CD4-positive, alpha-beta T cell treated with Interleukin-12 subunit alpha and Interleukin-12 subunit beta, for 1 hour (primary cell): Measurements from ENCODE around the gene UBE3C.

Experiments
- DNase-seq: peaks from one replicate; pipeline ENCODE4 v3.0.0-alpha.2; 2020

UBE3C gene

GRCh38 chr7:157183832-157184231 is 45.1 kb downstream of the UBE3C start:
- DNase-seq, result no peak

GRCh38 chr7:157188091-157188665 is 49.5 kb downstream of the UBE3C start:
- no peak for DNase-seq

- no peak for DNase-seq
These were observed 50.7 kb downstream of the UBE3C start for GRCh38 chr7:157189405-157189804.

- DNase-seq, result no peak
These were observed 54.1 kb downstream of the UBE3C start for GRCh38 chr7:157192861-157193260.

- DNase-seq, result no peak
These were observed 54.5 kb downstream of the UBE3C start for GRCh38 chr7:157193274-157193673.

GRCh38 chr7:157194948-157195347 is 56.2 kb downstream of the UBE3C start:
- DNase-seq, result no peak

GRCh38 chr7:157195868-157196267 is 57.1 kb downstream of the UBE3C start:
- no peak for DNase-seq

- no peak for DNase-seq
These were observed 65.4 kb downstream of the UBE3C start for GRCh38 chr7:157204134-157204533.

GRCh38 chr7:157205438-157205837 is 66.7 kb downstream of the UBE3C start:
- DNase-seq, result no peak

- no peak for DNase-seq
These were observed 70.1 kb downstream of the UBE3C start for GRCh38 chr7:157208571-157209413.

GRCh38 chr7:157210682-157211081 is 72.0 kb downstream of the UBE3C start:
- DNase-seq, result no peak

GRCh38 chr7:157211690-157212089 is 73.0 kb downstream of the UBE3C start:
- no peak for DNase-seq

GRCh38 chr7:157219154-157219553 is 80.4 kb downstream of the UBE3C start:
- no peak for DNase-seq

- no peak for DNase-seq
These were observed 82.3 kb downstream of the UBE3C start for GRCh38 chr7:157220916-157221569.

- DNase-seq, result no peak
These were observed 84.0 kb downstream of the UBE3C start for GRCh38 chr7:157222687-157223086.

GRCh38 chr7:157224627-157225026 is 85.9 kb downstream of the UBE3C start:
- DNase-seq, result no peak

GRCh38 chr7:157228864-157229422 is 90.2 kb downstream of the UBE3C start:
- peak; percentile 20 for DNase-seq

- DNase-seq, result no peak
These were observed 95.0 kb downstream of the UBE3C start for GRCh38 chr7:157233677-157234076.

- no peak for DNase-seq
These were observed 95.5 kb downstream of the UBE3C start for GRCh38 chr7:157234271-157234670.

- DNase-seq, result no peak
These were observed 96.9 kb downstream of the UBE3C start for GRCh38 chr7:157235357-157236333.

GRCh38 chr7:157238087-157238486 is 99.4 kb downstream of the UBE3C start:
- no peak for DNase-seq

GRCh38 chr7:157239571-157240270 is 101.0 kb downstream of the UBE3C start:
- no peak for DNase-seq
